HUES6 (cell line): ENCODE data around the gene TBATA.
"Not testable (repeated sequence)": the region's sequence is repeated elsewhere in the genome, so short reads cannot be mapped to it uniquely, and the experiment has no call there.

Experiments used
- H3K27ac ChIP-seq: 2 replicates; pipeline ENCODE4 v1.7.0; 2013; ENCODE audit warnings: low read depth, mild to moderate bottlenecking, low read length, inconsistent platforms
- H3K27me3 ChIP-seq: 2 replicates; pipeline ENCODE4 v1.6.1; 2013; ENCODE audit warnings: low read length; ENCODE audit not compliant: control insufficient read depth, insufficient read depth
- H3K36me3 ChIP-seq: 2 replicates; pipeline ENCODE4 v1.6.1; 2013; ENCODE audit warnings: low read length; ENCODE audit not compliant: control insufficient read depth, insufficient read depth
- H3K4me1 ChIP-seq: 2 replicates; pipeline ENCODE4 v1.6.1; 2013; ENCODE audit warnings: low read length; ENCODE audit not compliant: control insufficient read depth, insufficient read depth
- H3K4me3 ChIP-seq: 2 replicates; pipeline ENCODE4 v1.5.1; 2013; ENCODE audit warnings: low read depth, low read length
- H3K9ac ChIP-seq: one replicate; pipeline ENCODE4 v1.6.1; 2013; ENCODE audit warnings: mild to moderate bottlenecking, low read length
- H3K9me3 ChIP-seq: 2 replicates; pipeline ENCODE4 v1.6.1; 2013; ENCODE audit warnings: low read depth, low read length; ENCODE audit not compliant: control insufficient read depth, insufficient read depth

TBATA gene

DNA sequence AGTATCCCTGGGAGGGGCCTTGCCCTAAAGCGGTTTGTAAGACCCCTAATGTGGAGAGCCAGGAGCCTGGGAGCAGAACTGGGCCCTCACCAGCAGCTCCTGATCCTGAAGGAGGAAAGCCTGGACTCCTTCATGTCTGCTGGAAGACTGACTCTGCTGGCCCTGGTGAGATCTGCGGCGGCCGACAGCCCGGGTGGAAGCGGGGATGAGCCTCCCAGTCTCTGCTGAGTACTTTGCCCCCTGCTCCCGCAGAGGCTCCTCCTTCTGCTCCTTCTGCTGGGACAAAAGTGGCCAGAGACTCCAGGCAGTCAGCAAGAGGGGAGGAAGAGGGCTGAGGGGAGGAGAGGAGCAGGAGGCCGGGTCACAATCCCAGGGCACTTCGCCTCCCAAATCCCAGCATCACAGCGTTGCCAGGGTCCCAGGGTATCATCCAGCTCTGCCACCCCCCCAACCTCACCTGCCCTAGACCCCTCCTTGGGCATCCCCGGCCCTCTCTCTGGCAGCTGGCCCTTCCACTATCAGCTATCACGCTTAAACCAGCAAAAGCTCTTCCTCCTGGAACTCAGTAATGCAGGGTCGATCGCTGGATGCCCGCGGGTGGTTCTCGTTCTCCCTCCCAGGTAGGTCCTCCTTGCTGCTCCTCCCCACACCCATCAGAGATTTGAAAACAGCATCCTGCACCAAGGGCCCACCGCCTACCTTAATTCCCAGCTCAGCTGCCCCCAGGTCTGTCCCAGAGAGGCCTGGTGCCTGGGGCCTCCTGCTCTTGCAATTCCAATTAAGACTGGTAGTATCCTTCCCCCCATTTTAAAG is 7.9 kb downstream of the TBATA start:
- Histone ChIP-seq H3K9me3 (no peaks in the 10 kb centered on the region), H3K4me3 (no peak overlapping the region), H3K9ac (no peak overlapping the region), H3K27ac (no peak overlapping the region), H3K4me1 (peaks cover 4% of the 10 kb centered on the region; the same call in 1 of the 2 replicates), H3K27me3 (0 out of 2 replicates have a peak, but pooled peaks cover 2% of the 10 kb centered on the region), H3K36me3 (no peaks in the 10 kb centered on the region)

DNA sequence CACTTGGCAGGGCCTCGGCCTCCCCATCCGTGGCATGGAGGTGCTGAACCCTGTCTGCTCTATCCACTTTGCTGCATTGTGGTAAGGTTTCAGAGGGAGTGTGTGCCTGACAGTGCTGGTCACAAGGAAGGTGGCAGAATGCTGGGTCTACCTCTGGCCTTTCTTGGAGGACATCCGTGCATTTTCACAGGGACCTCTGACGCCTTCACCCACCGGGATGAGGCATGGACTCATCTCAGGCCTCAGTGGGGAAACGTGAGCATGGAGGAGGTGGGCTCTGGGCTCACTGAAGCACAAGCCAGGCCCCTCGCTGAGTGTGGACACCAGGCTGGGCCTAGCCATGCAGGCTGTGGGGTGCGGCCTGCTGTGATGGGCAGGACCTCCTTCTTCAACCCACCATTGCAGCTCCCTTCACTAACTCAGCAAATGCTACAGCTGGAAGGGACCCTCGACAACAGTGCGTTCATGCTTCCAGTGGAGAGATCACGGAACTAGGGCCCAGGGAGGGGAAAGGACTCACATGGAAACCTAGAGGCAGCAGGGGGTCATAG is 8.6 kb downstream of the TBATA start:
- Histone ChIP-seq H3K27ac (no peak overlapping the region), H3K9ac (no peak overlapping the region)

DNA sequence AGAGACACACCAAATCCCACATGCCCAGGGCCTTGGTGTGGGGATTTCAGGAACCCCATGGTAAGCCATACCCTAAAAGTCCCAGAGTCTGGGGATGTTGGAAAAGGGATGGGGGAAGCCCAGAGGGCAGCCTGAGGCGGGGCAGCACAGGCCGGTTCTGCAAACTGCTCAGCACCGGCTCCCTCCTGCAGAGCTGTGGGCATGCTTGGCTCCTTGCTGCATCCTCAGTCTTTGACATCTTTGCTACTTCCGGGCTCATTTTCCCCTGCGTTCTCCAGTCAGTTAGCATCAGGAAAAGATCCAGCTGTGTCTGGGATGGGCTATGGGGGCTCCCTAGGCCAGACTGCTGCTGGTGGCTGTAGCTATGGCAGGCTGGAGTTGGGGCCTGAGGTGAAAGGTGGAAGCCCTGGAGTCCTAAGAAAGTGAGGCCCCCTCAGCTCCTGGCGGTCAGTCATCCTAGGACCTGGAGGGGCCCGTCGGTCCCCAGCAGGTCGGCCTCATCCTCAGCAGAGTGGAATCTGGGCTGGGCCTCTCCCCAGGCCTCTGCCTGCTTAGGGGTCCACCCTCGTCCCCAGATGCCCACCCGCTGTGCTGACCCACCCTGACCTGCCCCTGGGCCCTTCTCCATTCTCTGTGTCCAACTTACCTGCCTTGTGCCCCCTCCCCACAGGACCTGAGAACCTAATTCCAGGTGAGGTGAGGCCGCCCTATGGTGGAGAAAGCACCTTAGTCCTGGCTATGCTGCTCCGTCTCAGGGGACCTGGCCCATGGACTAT is 9.3 kb downstream of the TBATA start:
- Histone ChIP-seq H3K27ac (no peak overlapping the region), H3K9ac (no peak overlapping the region), H3K4me1 (peaks cover 4% of the 10 kb centered on the region; the same call in 1 of the 2 replicates), H3K4me3 (no peak overlapping the region), H3K9me3 (no peaks in the 10 kb centered on the region), H3K36me3 (no peaks in the 10 kb centered on the region), H3K27me3 (0 out of 2 replicates have a peak, but pooled peaks cover under 1% of the 10 kb centered on the region)

More for the DNA sequence above, 8.6 kb downstream of the TBATA start:
- Histone ChIP-seq H3K4me1 (peaks cover 4% of the 10 kb centered on the region; the same call in 1 of the 2 replicates), H3K27me3 (0 out of 2 replicates have a peak, but pooled peaks cover 2% of the 10 kb centered on the region), H3K36me3 (no peaks in the 10 kb centered on the region), H3K9me3 (no peaks in the 10 kb centered on the region), H3K4me3 (no peak overlapping the region)

DNA sequence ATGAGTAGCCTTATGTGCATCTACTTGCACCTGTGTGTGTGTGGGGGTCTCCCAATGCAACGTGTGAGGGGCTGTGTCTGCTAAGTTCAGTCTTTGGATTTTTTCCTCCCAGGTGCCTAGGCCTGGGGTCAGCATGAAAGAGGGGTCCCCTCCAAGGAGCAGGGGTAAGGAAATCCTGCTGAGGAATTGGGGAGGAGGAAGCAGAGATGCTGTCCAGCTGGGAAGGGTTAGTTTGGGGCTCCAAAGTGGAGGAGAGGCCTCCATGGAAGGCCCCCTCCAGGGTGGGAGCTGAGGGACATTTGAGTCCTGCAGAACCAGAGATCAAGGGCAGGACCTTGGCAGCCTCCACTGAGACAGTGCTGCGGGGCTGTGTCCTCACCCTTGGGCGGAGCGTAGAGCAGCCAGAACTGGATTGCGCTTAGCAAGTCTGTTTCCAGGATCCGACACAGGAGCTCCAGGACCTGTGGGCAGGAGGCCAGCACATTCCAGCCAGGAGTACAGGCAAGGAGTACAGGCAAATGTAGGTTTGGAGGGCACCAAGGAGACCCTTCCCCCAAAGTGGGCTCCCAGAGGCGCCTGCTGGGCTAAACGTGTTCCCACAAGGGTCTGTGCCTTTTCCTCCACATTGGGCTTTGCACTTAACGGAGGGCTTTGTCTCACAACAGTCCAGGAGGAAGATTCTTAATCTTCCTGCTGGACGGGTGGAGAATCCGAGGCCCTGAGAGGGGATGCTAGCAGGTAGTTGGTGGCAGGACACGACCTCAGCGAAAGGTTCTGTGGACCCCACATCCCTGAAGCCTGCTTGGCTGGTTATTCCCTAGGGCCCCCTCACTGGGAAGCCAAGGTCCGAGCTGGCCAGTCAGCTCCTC is 10.1 kb downstream of the TBATA start:
- H3K4me1 ChIP-seq, result peaks cover 4% of the 10 kb centered on the region; the same call in 1 of the 2 replicates
- no peaks in the 10 kb centered on the region for H3K9me3 ChIP-seq
- H3K4me3 ChIP-seq, result no peak overlapping the region
- no peak overlapping the region for H3K9ac ChIP-seq
- no peak overlapping the region for H3K27ac ChIP-seq
- no peaks in the 10 kb centered on the region for H3K27me3 ChIP-seq
- H3K36me3 ChIP-seq, result no peaks in the 10 kb centered on the region

DNA sequence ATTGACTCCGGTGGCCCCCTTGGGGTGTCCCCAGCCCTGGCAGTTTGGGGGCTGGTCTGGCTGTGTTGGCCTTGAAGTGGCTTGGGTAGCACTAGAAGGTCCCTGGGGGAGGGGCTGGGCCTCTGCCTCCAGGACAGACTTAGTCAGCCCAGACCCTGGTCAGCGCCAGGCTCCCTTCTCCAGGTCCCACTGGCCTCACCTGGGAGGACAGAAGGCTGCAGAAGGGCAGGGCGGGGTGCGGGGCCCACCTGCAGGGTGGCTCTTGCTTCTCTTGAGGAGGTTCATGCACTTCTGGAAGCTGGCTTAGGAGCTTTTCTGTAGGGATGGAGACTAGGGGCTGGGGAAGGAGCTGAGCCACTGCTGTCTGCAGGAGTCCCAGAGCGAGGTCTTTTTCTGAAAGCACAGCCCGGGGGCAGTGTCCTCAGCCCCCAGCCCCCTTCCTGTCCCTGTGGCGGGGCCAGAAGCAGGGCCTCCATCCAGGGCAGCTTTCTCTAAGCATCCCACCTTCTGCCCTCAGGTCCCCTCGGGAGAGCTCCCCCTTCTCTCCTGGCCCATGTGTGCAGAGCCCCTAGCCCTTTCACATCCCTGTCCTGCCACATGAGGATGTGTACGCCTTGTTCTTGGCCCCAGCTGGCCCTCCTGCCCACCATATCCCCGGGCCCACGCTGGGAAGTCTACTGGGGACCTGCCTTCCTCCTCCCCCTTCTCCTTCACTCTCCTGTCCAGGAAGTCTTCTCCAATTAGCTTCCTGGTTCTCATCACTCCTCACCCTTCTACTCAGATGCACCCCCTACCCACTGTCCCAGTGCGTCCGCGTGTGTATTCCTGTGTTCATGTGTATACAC is 11.0 kb downstream of the TBATA start:
- Histone ChIP-seq H3K9me3 (no peaks in the 10 kb centered on the region), H3K4me1 (peaks cover 4% of the 10 kb centered on the region; the same call in 1 of the 2 replicates), H3K27ac (no peak overlapping the region), H3K27me3 (no peaks in the 10 kb centered on the region), H3K36me3 (no peaks in the 10 kb centered on the region), H3K4me3 (no peak overlapping the region), H3K9ac (no peak overlapping the region)

DNA sequence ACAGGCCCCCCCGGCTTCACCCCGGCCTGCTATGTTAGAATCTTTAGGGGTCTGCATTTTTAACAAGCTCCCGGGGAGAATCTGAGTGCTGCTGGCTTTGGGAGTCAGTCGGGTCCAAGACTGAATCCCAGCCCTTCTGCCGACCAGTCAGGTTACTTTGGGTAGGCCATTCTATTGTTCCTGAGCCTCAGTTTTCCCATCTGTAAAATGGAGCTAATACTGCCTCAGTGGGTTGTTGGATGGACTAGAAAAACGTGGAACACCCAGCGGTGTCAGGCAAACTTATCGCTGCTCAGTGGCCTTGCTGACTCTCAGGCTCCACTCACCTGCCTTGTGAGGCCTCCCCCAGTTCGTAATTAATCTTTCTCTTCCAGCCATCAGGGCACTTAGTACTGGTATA is 11.7 kb downstream of the TBATA start:
- Histone ChIP-seq H3K4me3 (no peak overlapping the region), H3K27me3 (no peaks in the 10 kb centered on the region), H3K9me3 (no peaks in the 10 kb centered on the region), H3K9ac (no peak overlapping the region), H3K27ac (no peak overlapping the region), H3K36me3 (no peaks in the 10 kb centered on the region), H3K4me1 (peaks cover 3% of the 10 kb centered on the region; the same call in 1 of the 2 replicates)

DNA sequence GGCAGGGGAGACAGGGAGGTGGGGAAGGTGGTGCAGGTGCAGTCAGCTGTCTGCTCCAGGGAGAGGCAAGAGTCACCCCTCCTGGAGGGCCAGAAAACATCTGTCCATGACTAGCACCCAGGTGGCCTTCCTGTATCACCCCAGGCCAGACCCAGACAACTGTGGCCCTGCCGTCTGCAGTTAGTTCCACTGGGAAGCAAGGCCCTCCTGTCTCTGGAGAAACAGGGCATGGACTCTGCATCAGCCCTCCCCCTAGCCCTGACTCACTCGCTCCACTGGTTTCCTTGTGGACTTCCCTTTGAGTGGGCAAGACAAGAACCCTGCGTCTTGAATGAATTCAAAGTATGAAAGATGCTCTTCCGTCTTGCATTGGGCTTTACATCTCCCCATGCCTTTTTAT is 12.6 kb downstream of the TBATA start:
- no peaks in the 10 kb centered on the region for H3K9me3 ChIP-seq
- no peaks in the 10 kb centered on the region for H3K27me3 ChIP-seq
- no peaks in the 10 kb centered on the region for H3K36me3 ChIP-seq
- no peak overlapping the region for H3K27ac ChIP-seq
- no peak overlapping the region for H3K4me3 ChIP-seq
- H3K4me1 ChIP-seq, result no peaks in the 10 kb centered on the region
- no peak overlapping the region for H3K9ac ChIP-seq

DNA sequence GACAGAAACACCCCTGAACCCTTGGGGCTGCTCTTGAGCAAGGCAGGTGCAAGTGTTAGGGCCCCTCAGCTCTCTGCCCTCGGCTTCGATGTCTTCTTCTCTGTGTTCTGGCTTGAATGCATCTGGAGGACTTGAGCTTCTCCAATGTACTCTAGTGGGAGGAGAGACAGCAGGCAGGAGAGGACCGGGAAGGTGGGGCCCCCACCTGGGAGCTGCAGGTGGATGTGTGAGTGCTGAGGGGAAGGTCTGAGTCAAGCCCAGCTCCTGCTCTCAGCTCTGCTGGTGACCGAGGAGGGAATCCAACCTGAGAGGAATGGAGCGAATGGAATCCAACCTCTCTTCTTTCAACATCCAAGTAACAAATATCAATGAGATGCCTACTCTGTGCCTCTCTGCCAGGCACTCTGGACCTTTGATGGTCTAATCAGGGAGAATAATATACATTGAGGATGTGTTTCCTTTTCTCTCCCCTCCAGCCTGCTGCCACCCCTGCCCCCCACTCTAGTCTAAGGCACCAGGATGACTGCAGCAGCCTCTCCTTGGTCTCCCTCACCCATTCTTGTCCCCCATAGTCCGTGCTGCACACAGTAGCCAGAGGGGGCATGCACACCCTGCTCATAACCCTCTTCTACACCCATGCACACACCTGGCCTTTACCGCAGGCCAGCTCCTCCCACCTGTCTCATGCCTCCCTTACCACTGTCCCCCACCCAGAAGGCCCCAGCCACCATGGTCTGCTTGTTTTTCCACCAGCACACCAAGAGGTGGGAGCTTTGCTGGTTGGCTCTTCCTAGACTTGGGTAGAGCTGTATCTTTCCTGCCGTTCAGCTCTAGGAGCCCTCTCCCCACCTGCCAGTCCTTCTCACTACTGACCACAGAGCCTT is 13.6 kb downstream of the TBATA start:
- no peaks in the 10 kb centered on the region for H3K27me3 ChIP-seq
- H3K9ac ChIP-seq, result no peak overlapping the region
- no peak overlapping the region for H3K4me3 ChIP-seq
- peaks cover 7% of the 10 kb centered on the region for H3K9me3 ChIP-seq
- H3K4me1 ChIP-seq, result no peaks in the 10 kb centered on the region
- no peak overlapping the region for H3K27ac ChIP-seq
- H3K36me3 ChIP-seq, result no peaks in the 10 kb centered on the region

DNA sequence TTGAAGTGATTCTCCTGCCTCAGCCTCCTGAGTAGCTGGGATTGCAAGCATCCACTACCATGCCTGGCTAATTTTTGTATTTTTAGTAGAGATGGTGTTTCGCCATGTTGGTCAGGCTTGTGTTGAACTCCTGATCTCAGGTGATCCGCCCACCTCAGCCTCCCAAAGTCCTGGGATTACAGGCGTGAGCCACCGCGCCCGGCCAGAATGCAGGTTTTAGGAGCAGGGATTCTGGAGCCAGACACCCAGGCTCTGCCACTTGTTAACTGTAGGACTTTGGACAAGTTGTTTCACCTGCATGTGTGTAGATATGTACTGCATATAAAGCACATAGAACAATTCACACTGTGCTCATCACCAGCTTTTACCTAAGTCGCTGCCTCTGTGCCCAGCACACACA is 14.7 kb downstream of the TBATA start:
- not testable (repeated sequence) for H3K27ac ChIP-seq, H3K4me1 ChIP-seq, H3K27me3 ChIP-seq, H3K9ac ChIP-seq, H3K36me3 ChIP-seq, H3K4me3 ChIP-seq
- H3K9me3 ChIP-seq, result peaks cover 17% of the 10 kb centered on the region
